AG09309 (cell line): ENCODE data around the gene IGSF22.

Source experiments
- DNase-seq: peaks from one replicate; pipeline ENCODE4 v3.0.0-alpha.2; 2010; ENCODE audit warnings: low read depth
- H3K4me3 ChIP-seq: 2 replicates; pipeline ENCODE4 v1.5.1; 2011; ENCODE audit warnings: mild to moderate bottlenecking, low read depth, low read length, moderate library complexity; ENCODE audit not compliant: control insufficient read depth
- CTCF ChIP-seq: IDR thresholded peaks from 2 replicates; pipeline ENCODE4 v1.5.1; 2011; ENCODE audit warnings: mild to moderate bottlenecking, low read depth, low read length, inconsistent platforms; ENCODE audit not compliant: insufficient read depth, control insufficient read depth; ENCODE audit errors: missing control alignments

Gene IGSF22

GRCh38 chr11:18726040-18726439 is at the start of gene IGSF22:
Gene IGSF22 (minus strand): TSS chr11:18726188. CDS start chr11:18724236, 1,952 bp downstream.
- no peak for DNase-seq
- TF ChIP-seq CTCF = no peak
- H3K4me3 ChIP-seq = no peak within 1 kb of the TSS

GRCh38 chr11:18774801-18775200 is 48.8 kb upstream of the IGSF22 start:
- no peak for DNase-seq
- no peak for TF ChIP-seq CTCF
- H3K4me3 ChIP-seq = no peak overlapping the region

- no peak for TF ChIP-seq CTCF
- DNase-seq = no peak
Measured at GRCh38 chr11:18773681-18774080, 47.7 kb upstream of the IGSF22 start.

GRCh38 chr11:18773104-18773503 is 47.1 kb upstream of the IGSF22 start:
- no peak for DNase-seq
- TF ChIP-seq CTCF = no peak
- H3K4me3 ChIP-seq = no peak overlapping the region

More at GRCh38 chr11:18773681-18774080, 47.7 kb upstream of the IGSF22 start:
- no peak overlapping the region for H3K4me3 ChIP-seq

- DNase-seq = no peak
- H3K4me3 ChIP-seq = no peak overlapping the region
- TF ChIP-seq CTCF = no peak
Measured at GRCh38 chr11:18772211-18772610, 46.2 kb upstream of the IGSF22 start.

- DNase-seq = no peak
- no peak overlapping the region for H3K4me3 ChIP-seq
- TF ChIP-seq CTCF = no peak
Measured at GRCh38 chr11:18771266-18772035, 45.5 kb upstream of the IGSF22 start.
